Measurements from ENCODE around the gene KRT85.

DNA sequence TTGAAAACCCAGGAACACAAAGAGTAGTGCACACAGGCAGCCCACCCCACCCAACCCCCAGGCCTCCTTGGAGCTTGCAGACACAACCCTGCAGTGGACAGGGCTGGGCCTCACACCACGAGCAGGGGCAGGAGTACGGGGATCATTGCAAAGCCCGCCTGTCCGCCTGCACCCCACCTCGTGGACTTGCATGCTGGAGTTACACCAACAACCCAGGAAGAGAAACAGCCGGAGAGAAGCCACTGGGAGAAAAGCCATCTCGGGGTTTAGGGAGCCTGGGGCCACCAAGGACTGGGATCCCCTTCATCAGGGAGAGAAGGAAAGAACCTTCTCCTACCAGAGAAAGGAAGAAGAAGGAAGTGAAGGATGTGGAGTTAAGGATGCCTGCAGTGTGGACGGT is 10.0 kb upstream of the KRT85 start:
- TF ChIP-seq CTCF (IDR thresholded peaks at IDR 0.05; ENCODE audit: extremely low read depth in 1 of 2, insufficient read depth in 1 of 2, low read depth in 1 of 2, low read length in 2 of 2) = no peak
- no peak for TF ChIP-seq POLR2A (IDR thresholded peaks at IDR 0.05; ENCODE audit: low read depth, low read length)
- TF ChIP-seq EZH2 (IDR thresholded peaks at IDR 0.05; ENCODE audit: borderline replicate concordance, low read depth, low read length, severe bottlenecking) = no peak
- TF ChIP-seq MAX (IDR thresholded peaks at IDR 0.05; ENCODE audit: insufficient read depth, insufficient read length) = no peak
- TF ChIP-seq POLR2AphosphoS5 (IDR thresholded peaks at IDR 0.05; ENCODE audit: insufficient read depth, low read depth, low read length) = no peak
- no peak for TF ChIP-seq JUN (IDR thresholded peaks at IDR 0.05; ENCODE audit: borderline replicate concordance, insufficient read depth, insufficient read length, low read depth)
- TF ChIP-seq MYC (IDR thresholded peaks at IDR 0.05; ENCODE audit: low read depth, low read length) = no peak
- no peak for TF ChIP-seq GATA2 (IDR thresholded peaks at IDR 0.05; ENCODE audit: insufficient read depth, insufficient read length, low read depth, low read length)
- TF ChIP-seq FOS (IDR thresholded peaks at IDR 0.05; ENCODE audit: borderline replicate concordance, insufficient read depth, low read length) = no peak

All from endothelial cell of umbilical vein (primary cell).